ENCODE results near the gene PLCD4.

PLCD4 gene

DNA sequence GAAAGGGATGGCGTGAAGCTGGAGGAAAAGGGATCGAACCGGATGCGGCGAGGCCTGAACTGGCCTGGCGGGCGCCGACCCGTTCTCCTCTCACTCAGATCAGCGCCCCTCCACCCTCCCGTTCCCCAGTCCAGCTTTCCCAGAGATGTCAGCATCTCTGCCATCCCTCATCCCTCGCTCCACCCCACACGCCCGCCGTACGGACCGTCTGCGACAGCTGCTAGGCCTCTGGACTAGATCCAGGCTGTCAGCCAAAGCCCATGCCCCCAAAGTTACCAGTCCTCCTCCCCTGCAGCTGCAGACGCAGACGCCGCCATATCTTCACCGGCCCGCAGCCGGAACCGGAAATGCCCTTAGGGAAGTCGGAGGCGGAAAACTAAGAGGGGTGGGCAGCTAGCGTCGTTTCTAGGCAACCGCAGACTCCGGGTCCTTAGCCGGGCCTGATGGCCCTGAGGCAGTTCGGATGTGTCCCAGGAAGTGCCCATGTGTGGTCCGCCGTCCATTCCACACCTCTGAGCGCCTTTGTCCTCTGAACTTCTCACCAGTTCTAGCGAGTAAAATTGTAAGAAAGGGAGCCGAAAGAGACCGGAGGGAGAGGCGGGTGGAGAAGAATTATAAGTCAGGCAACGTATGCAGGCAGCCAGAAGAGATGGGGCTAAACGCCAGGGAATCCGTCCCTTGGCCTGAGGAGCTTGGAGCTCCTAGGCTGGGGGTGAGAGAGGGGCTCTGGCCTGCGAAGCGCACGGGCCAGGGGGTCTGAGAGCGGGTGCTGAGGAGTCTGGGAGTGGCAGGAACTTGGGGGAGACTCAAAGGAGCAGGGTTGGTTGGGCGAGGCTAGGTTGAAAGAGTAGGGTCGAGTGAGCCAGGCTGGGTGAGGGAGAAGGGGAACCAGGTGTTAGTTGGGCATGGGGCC is 64.2 kb downstream of the PLCD4 start, which contains the start of the genes RNF25 and STK36:
Gene RNF25 (minus strand): TSS at position 349 of the 913 bp plus-strand sequence. CDS start 32 bp downstream, at position 317.
Gene STK36 (plus strand): TSS at position 433 of the 913 bp plus-strand sequence. CDS start 744 bp downstream, outside the sequence.
- Mint-ChIP-seq H3K9me3 (ENCODE audit: low read depth) (no peaks in the 10 kb centered on the region), H3K4me3 (peak within 1 kb of the TSS; percentile 99), H3K27ac (peak within 1 kb of the TSS; percentile 99), H3K36me3 (peaks cover 5% of the 10 kb centered on the region), H3K27me3 (no peaks in the 10 kb centered on the region), H3K4me1 (ENCODE audit: low read depth) (peaks cover 29% of the 10 kb centered on the region)

DNA sequence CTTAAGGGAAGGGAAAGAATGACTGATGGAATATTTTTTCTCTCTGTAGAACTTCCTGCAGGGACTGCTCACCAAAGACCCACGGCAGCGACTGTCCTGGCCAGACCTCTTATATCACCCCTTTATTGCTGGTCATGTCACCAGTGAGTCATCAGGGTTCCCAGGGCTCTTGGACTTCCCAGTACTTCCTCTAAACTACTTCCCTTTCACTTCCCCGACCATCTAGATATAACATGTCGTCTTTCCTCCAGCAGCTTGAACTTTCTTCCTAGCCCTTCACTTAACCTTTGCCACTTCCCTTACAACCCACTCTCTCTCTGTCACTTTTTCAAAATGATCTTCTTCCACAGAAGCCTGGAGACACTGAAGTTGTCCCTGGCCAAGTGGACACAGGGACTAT is 71.4 kb downstream of the PLCD4 start:
- Mint-ChIP-seq H3K9me3 (ENCODE audit: low read depth) (no peaks in the 10 kb centered on the region), H3K27me3 (no peaks in the 10 kb centered on the region), H3K27ac (no peak overlapping the region), H3K4me1 (ENCODE audit: low read depth) (no peaks in the 10 kb centered on the region), H3K4me3 (no peak overlapping the region), H3K36me3 (peaks cover 11% of the 10 kb centered on the region)

DNA sequence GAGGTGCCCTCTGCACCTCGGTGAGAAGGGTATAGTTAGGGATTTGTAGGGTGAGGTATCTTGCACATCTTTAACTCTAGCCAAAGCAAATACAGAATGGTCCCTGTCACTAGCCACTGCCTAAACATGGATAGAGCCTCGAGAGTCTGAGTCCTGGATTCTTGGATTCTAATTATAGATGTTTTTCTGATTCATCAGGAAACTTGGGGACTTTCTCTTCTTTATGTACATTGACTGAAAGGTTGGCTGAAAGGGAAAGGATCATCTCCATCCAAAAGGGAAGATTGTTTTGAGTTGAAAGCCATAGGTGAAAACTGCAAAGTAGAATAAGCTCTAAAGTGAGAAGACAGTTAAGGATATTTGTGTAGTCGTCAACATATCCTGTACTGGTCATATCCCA is 72.4 kb downstream of the PLCD4 start:
- H3K27ac Mint-ChIP-seq, result no peak overlapping the region
- no peaks in the 10 kb centered on the region for H3K27me3 Mint-ChIP-seq
- no peaks in the 10 kb centered on the region for H3K4me1 Mint-ChIP-seq (ENCODE audit: low read depth)
- H3K4me3 Mint-ChIP-seq, result no peak overlapping the region
- no peaks in the 10 kb centered on the region for H3K9me3 Mint-ChIP-seq (ENCODE audit: low read depth)
- H3K36me3 Mint-ChIP-seq, result peaks cover 10% of the 10 kb centered on the region

Measured in activated naive CD8-positive, alpha-beta T cell (primary cell).